Adrenal gland (tissue), 12 donors: ENCODE results near the gene TMEM150A. TPM values are rescaled to one million over a fixed set of nuclear protein-coding genes. Genes with fewer than 3 reads are reported as not detected.

ENCODE experiments used
- DNase-seq, 7 donors: peaks; one replicate each; pipeline ENCODE4 v3.0.0-alpha.2; 2019 to 2020
- H3K27ac ChIP-seq, 5 donors: fragments of 200-600 bp; sonication (generic) in 4 of 5; 1 replicate in 3 of 5; 2 replicates in 2 of 5; pipeline versions ENCODE4 v1.5.1 to v1.8.0; 2016 to 2020; ENCODE audit warnings: mild to moderate bottlenecking in 1 of 5
- H3K27me3 ChIP-seq: fragments of 200-600 bp; 2 replicates; pipeline ENCODE4 v1.8.0; 2021
- H3K36me3 ChIP-seq, 2 donors: fragments of 200-600 bp; replicated peaks in 1 of 2; 1 replicate in 1 of 2; 2 replicates in 1 of 2; pipeline versions ENCODE4 v1.5.1 to v1.8.0; 2018 to 2022
- H3K4me1 ChIP-seq, 2 donors: fragments of 200-600 bp; replicated peaks in 1 of 2; 1 replicate in 1 of 2; 2 replicates in 1 of 2; pipeline versions ENCODE4 v1.5.1 to v1.8.0; 2018 to 2021
- H3K4me3 ChIP-seq, 4 donors: fragments of 200-600 bp; sonication (generic) in 3 of 4; one replicate each; pipeline ENCODE4 v1.5.1; 2016 to 2018
- H3K9me3 ChIP-seq, 3 donors: fragments of 200-600 bp; sonication (generic) in 1 of 3; replicated peaks in 1 of 3; 1 replicate in 2 of 3; 2 replicates in 1 of 3; pipeline versions ENCODE4 v1.5.1 to v1.8.0; 2016 to 2021
- CTCF ChIP-seq, 6 experiments: fragments of 450-650 bp in 4 of 6; fragments of 200-600 bp in 2 of 6; sonication (generic) in 1 of 6; IDR thresholded peaks; 1 replicate in 5 of 6; 2 replicates in 1 of 6; pipeline versions ENCODE4 v1.5.1 to v1.8.0; 2016 to 2021; ENCODE audit warnings: antibody characterized with exemption in 6 of 6, mild to moderate bottlenecking in 2 of 6, moderate library complexity in 1 of 6
- POLR2A ChIP-seq, 2 donors: fragments of 450-650 bp; IDR thresholded peaks; one replicate each; pipeline ENCODE4 v1.6.1; 2017; ENCODE audit warnings: antibody characterized with exemption in 2 of 2, mild to moderate bottlenecking in 2 of 2, moderate library complexity in 1 of 2
- WGBS, 4 donors: extraction: QIAGEN DNeasy Blood & Tissue Kit in 2 of 4; methylation state at CpG; one replicate each; pipeline versions ENCODE4 v1.1.5 to v1.1.7; 2013 to 2017; 5-methylcytosine and 5-hydroxymethylcytosine counted together
- intact Hi-C, 2 donors: fragments of 100-400 bp; cut with DNase I; formaldehyde crosslinking; loops; one replicate each; pipeline versions ENCODE4 v1.14.1 to v1.15.0; 2022 to 2023
- polyA plus RNA-seq, 3 donors: library from polyadenylated mRNA; stranded (reverse); fragments of 200-250 nt in 2 of 3; fragments of 350-450 nt in 1 of 3; fragmentation: Illumina TruSeq in 1 of 3; extraction: RNeasy Lipid Tissue Mini Kit (QIAGEN cat#74804) in 1 of 3; gene quantifications; one replicate each; pipeline ENCODE4 v1.2.3, GENCODE V29; 2013 to 2014
- total RNA-seq, 9 donors: library from RNA; depleted of rRNA in 4 of 9; stranded (reverse); fragments of >200 nt in 4 of 9; fragments of 120-200 nt in 1 of 9; fragmentation: NEBNext Ultra II Directional in 1 of 9; extraction: Animal tissue kit (Norgen Biotek cat#: 25700) in 1 of 9; gene quantifications; one replicate each; pipeline versions ENCODE4 v1.1.0 to v1.2.4, GENCODE V29; 2013 to 2023
- donor health status: healthy with polysubstance abuse.
- donor health status: Bipolar disorder and iron deficiency.
- donor health status: DM: yes; HTN: yes; CAD: no.
- donor health status: DM: no; HTN: no; CAD: no.
- donor health status: DM: no; HTN: no; CAD: no.
- donor health status: DM: yes; HTN: yes; CAD: no.

TMEM150A gene
- total and polyA plus RNA-seq, 12 donors = 11.6 to 79.1 (median 22.6) TPM

- H3K4me3 ChIP-seq = no peak overlapping the region
- no peaks in the 10 kb centered on the region for H3K27me3 ChIP-seq
- peaks cover 0 to 93% of the 10 kb centered on the region in 2 donors for H3K36me3 ChIP-seq
- H3K4me1 ChIP-seq = peaks cover 0 to 8% of the 10 kb centered on the region in 2 donors
- intact Hi-C loops = loop anchor here in 1 of 2 donors (10.0 kb wide), 1 partner anchor 180 kb away; no protein-coding TSS in a partner anchor
- H3K27ac ChIP-seq = peak overlapping the region in 1 of 5 donors; percentile 11
- TF ChIP-seq CTCF (IDR thresholded peaks at IDR 0.05) (no peak), POLR2A (IDR thresholded peaks at IDR 0.05) (no peak)
- no peaks in the 10 kb centered on the region for H3K9me3 ChIP-seq
- 87 to 90% (median 88%) methylated on average over 8 of the region's 8 CpGs for WGBS, 4 donors
- no peak for DNase-seq
Observed at GRCh38 chr2:85635011-85635410, 32.5 kb upstream of the TMEM150A start.

DNA sequence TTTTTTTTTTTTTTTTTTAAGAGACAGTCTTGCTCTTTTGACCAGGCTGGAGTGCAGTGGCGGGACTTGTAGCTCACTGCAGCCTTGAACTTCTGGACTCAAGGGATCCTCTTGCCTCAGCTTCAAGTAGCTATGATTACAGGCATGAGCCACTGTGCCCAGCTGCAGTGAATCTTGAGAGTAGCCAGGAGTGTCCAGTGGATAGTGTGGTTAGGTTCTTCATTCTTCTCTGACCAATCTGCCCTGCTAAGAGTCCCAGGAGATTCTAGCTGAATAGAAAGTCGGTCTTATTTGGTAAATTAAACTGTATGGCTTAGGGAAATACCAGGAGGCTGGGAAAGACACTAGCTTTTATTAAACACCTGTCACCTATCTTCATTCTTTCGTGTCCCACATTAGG, 28.8 kb upstream of the TMEM150A start:
- no peak for DNase-seq
- TF ChIP-seq POLR2A (IDR thresholded peaks at IDR 0.05) = no peak
- no peak for TF ChIP-seq CTCF (IDR thresholded peaks at IDR 0.05)

DNA sequence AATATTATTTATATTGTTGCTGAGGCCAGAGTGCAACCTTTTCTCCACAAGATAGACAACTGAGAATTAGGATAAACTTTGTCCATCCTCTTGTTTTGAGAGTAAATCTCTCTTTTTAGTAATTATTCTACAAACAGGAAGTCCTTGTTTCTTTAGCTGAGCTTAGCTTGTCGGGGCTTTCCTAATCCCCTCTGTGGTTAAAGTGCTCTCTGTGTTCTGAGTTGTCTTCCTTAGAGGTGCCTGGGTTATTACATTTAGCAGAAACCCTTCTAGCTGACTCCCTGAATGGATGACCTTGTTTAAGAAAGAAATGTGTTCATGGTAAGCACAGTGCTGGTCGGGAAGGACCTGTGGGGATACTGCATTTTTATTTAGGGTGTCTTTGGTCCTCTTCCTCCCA, 26.2 kb upstream of the TMEM150A start:
- Histone ChIP-seq H3K27ac (no peak overlapping the region), H3K27me3 (no peaks in the 10 kb centered on the region), H3K4me1 (no peaks in the 10 kb centered on the region), H3K9me3 (no peaks in the 10 kb centered on the region), H3K4me3 (no peak overlapping the region), H3K36me3 (peaks cover 0 to 97% of the 10 kb centered on the region in 2 donors)
- intact Hi-C loops = no loop called here
- TF ChIP-seq CTCF (IDR thresholded peaks at IDR 0.05) = no peak
- TF ChIP-seq POLR2A (IDR thresholded peaks at IDR 0.05) = no peak
- DNase-seq = no peak
- 62 to 84% (median 73%) methylated on average over 2 of the region's 2 CpGs for WGBS, 4 donors

More for the DNA sequence above, 28.8 kb upstream of the TMEM150A start:
- no peaks in the 10 kb centered on the region for H3K9me3 ChIP-seq
- no peaks in the 10 kb centered on the region for H3K27me3 ChIP-seq
- peaks cover 0 to 91% of the 10 kb centered on the region in 2 donors for H3K36me3 ChIP-seq
- no peak overlapping the region for H3K4me3 ChIP-seq
- 89 to 96% (median 93%) methylated on average over 3 of the region's 3 CpGs for WGBS, 4 donors
- intact Hi-C loops = loop anchor here in 1 of 2 donors (10.0 kb wide), 1 partner anchor 183 kb away; no protein-coding TSS in a partner anchor
- peaks cover 0 to 8% of the 10 kb centered on the region in 2 donors for H3K4me1 ChIP-seq
- H3K27ac ChIP-seq = no peak overlapping the region

DNA sequence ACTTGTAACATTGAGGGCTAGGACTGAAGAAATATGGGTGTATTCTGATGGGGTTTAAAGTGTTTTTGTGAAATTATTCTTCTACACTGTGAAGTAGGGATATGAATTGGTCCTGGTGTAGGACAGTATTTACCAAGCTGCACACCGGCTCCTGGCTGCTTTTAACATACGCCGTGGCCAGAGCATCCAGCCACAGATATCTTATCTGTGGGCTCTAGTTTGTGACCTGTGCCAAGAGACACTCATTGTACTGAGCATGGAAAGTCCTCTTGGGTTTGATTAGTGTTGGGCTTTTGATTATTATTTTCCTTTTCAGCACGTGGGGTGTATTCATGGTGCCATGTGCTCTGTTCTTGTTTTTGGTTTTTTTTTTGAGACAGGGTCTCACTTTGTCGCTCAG, 21.5 kb upstream of the TMEM150A start:
- peaks cover 0 to 81% of the 10 kb centered on the region in 2 donors for H3K36me3 ChIP-seq

More for the DNA sequence above, 21.5 kb upstream of the TMEM150A start:
- Histone ChIP-seq H3K9me3 (no peaks in the 10 kb centered on the region), H3K27me3 (no peaks in the 10 kb centered on the region), H3K27ac (no peak overlapping the region), H3K4me3 (no peak overlapping the region), H3K4me1 (no peaks in the 10 kb centered on the region)
- 90 to 97% (median 94%) methylated on average over 5 of the region's 5 CpGs for WGBS, 4 donors
- intact Hi-C loops = no loop called here
- TF ChIP-seq CTCF (IDR thresholded peaks at IDR 0.05) = no peak
- TF ChIP-seq POLR2A (IDR thresholded peaks at IDR 0.05) = no peak
- no peak for DNase-seq
